WTC11 (cell line): ENCODE results near the gene MARCHF10. TPM values are rescaled to one million over a fixed set of nuclear protein-coding genes. Genes with fewer than 3 reads are reported as not detected.

Experiments used
- ATAC-seq: fragments of 200-7000 bp; cut with Tn5 transposase; 2 replicates; pipeline ENCODE4 v1.10.0; 2021; ENCODE audit warnings: mild to moderate bottlenecking, moderate library complexity
- CTCF ChIA-PET: fragments of 300-600 bp; sonication (Branson Sonifier 250); formaldehyde crosslinking; loops from one replicate; lab custom pipeline; 2021; ENCODE audit warnings: antibody characterized with exemption; lab: Charles Lee
- POLR2A ChIA-PET: fragments of 350-600 bp; sonication (Branson Sonifier 250); formaldehyde crosslinking; loops from one replicate; lab custom pipeline; 2021; ENCODE audit warnings: antibody characterized with exemption; lab: Charles Lee
- DNase-seq: peaks from one replicate; pipeline ENCODE4 v3.0.0; 2021; ENCODE audit warnings: low spot score
- H3K27ac Mint-ChIP-seq: 2 replicates; pipeline ENCODE4 v1.8.0; 2021; ENCODE audit warnings: mixed read lengths
- H3K27me3 Mint-ChIP-seq: 2 replicates; pipeline ENCODE4 v1.8.0; 2021; ENCODE audit warnings: low read depth, mild to moderate bottlenecking, moderate library complexity, mixed read lengths
- H3K36me3 Mint-ChIP-seq: 2 replicates; pipeline ENCODE4 v1.8.0; 2021; ENCODE audit warnings: mixed read lengths
- H3K4me1 Mint-ChIP-seq: 2 replicates; pipeline ENCODE4 v1.8.0; 2022; ENCODE audit warnings: mixed read lengths
- H3K4me3 Mint-ChIP-seq: 2 replicates; pipeline ENCODE4 v1.8.0; 2021; ENCODE audit warnings: mild to moderate bottlenecking, moderate library complexity, mixed read lengths
- H3K9me3 Mint-ChIP-seq: 2 replicates; pipeline ENCODE4 v1.8.0; 2021; ENCODE audit warnings: mixed read lengths
- ERG ChIP-seq: fragments of 250-450 bp; sonication (Bioruptor Pico); IDR thresholded peaks from 2 replicates; pipeline ENCODE4 v1.8.0; 2021; ENCODE audit warnings: mild to moderate bottlenecking
- ESRRA ChIP-seq: sonication (generic); formaldehyde crosslinking; IDR thresholded peaks from 2 replicates; pipeline ENCODE4 v1.8.1; 2022; ENCODE audit warnings: mild to moderate bottlenecking, missing genetic modification reagents, borderline replicate concordance
- GTF2I ChIP-seq: fragments of 250-450 bp; sonication (Bioruptor Pico); conservative IDR thresholded peaks from 2 replicates; pipeline ENCODE4 v1.4.0; 2021; ENCODE audit warnings: mild to moderate bottlenecking
- IRF2 ChIP-seq: sonication (generic); formaldehyde crosslinking; IDR thresholded peaks from 2 replicates; pipeline ENCODE4 v1.8.0; 2022; ENCODE audit warnings: low read depth, missing genetic modification reagents, borderline replicate concordance
- JAZF1 ChIP-seq: fragments of 250-450 bp; sonication (Bioruptor Pico); IDR thresholded peaks from 2 replicates; pipeline ENCODE4 v1.9.0; 2021; ENCODE audit warnings: moderate library complexity, mild to moderate bottlenecking, inconsistent platforms
- MAX ChIP-seq: sonication (generic); formaldehyde crosslinking; IDR thresholded peaks from 2 replicates; pipeline ENCODE4 v1.8.0; 2022; ENCODE audit warnings: mild to moderate bottlenecking, missing genetic modification reagents
- NFYB ChIP-seq: sonication (generic); formaldehyde crosslinking; conservative IDR thresholded peaks from 2 replicates; pipeline ENCODE4 v1.8.0; 2022; ENCODE audit warnings: low read depth, missing genetic modification reagents
- NR1H2 ChIP-seq: sonication (generic); formaldehyde crosslinking; IDR thresholded peaks from 2 replicates; pipeline ENCODE4 v1.9.0; 2021; ENCODE audit warnings: mild to moderate bottlenecking, moderate library complexity, missing genetic modification reagents
- OVOL2 ChIP-seq: fragments of 250-450 bp; sonication (Bioruptor Pico); IDR thresholded peaks from 2 replicates; pipeline ENCODE4 v1.9.0; 2021; ENCODE audit warnings: mild to moderate bottlenecking, borderline replicate concordance
- PRRX2 ChIP-seq: fragments of 250-450 bp; sonication (Bioruptor Pico); IDR thresholded peaks from 2 replicates; pipeline ENCODE4 v1.8.0; 2021; ENCODE audit warnings: mild to moderate bottlenecking
- SOX15 ChIP-seq: fragments of 250-450 bp; sonication (Bioruptor Pico); IDR thresholded peaks from 2 replicates; pipeline ENCODE4 v1.9.0; 2021; ENCODE audit warnings: mild to moderate bottlenecking
- STAT6 ChIP-seq: sonication (generic); formaldehyde crosslinking; conservative IDR thresholded peaks from 2 replicates; pipeline ENCODE4 v1.8.1; 2023; ENCODE audit warnings: mild to moderate bottlenecking, low read depth, missing genetic modification reagents, moderate library complexity
- TCF7 ChIP-seq: sonication (generic); formaldehyde crosslinking; IDR thresholded peaks from 2 replicates; pipeline ENCODE4 v1.8.0; 2022; ENCODE audit warnings: mild to moderate bottlenecking, low read depth, missing genetic modification reagents, moderate library complexity
- TEAD4 ChIP-seq: sonication (generic); formaldehyde crosslinking; IDR thresholded peaks from 2 replicates; pipeline ENCODE4 v1.8.0; 2022; ENCODE audit warnings: mild to moderate bottlenecking, missing genetic modification reagents
- ZNF232 ChIP-seq: sonication (generic); formaldehyde crosslinking; IDR thresholded peaks from 2 replicates; pipeline ENCODE4 v1.8.0; 2022; ENCODE audit warnings: mild to moderate bottlenecking, missing genetic modification reagents
- ZNF423 ChIP-seq: fragments of 250-450 bp; sonication (Bioruptor Pico); IDR thresholded peaks from 2 replicates; pipeline ENCODE4 v2.1.2; 2022; ENCODE audit warnings: mild to moderate bottlenecking, moderate library complexity
- ZNF425 ChIP-seq: fragments of 250-450 bp; sonication (Bioruptor Pico); conservative IDR thresholded peaks from 2 replicates; pipeline ENCODE4 v1.9.0; 2021; ENCODE audit warnings: mild to moderate bottlenecking
- ZNF671 ChIP-seq: fragments of 250-450 bp; sonication (Bioruptor Pico); IDR thresholded peaks from 2 replicates; pipeline ENCODE4 v1.8.0; 2021; ENCODE audit warnings: mild to moderate bottlenecking
- total RNA-seq: library from RNA; stranded (reverse); gene quantifications from 3 replicates; pipeline ENCODE4 v1.2.3, GENCODE V29; 2021

MARCHF10 gene
- total RNA-seq, 1 experiment from 2014 or later = 1.0 TPM

GRCh38 chr17:62804025-62804424 is 4.1 kb downstream of the MARCHF10 start:
- Mint-ChIP-seq H3K27ac (no peak overlapping the region), H3K9me3 (no peaks in the 10 kb centered on the region), H3K4me3 (no peak overlapping the region), H3K36me3 (no peaks in the 10 kb centered on the region), H3K27me3 (no peaks in the 10 kb centered on the region), H3K4me1 (peaks cover 28% of the 10 kb centered on the region)
- ATAC-seq = no peak
- ChIA-PET POLR2A (no interaction called here), CTCF (interaction anchor here (0.6 kb wide), 1 partner anchor 109 kb away, joined by 3 read pairs; no protein-coding TSS in a partner anchor)
- TF ChIP-seq SOX15 (CRISPR knock-in tag) = no peak
- no peak for TF ChIP-seq ZNF423 (CRISPR knock-in tag)
- no peak for DNase-seq

- Mint-ChIP-seq H3K36me3 (no peaks in the 10 kb centered on the region), H3K4me1 (peaks cover 24% of the 10 kb centered on the region), H3K9me3 (no peaks in the 10 kb centered on the region), H3K4me3 (no peak overlapping the region), H3K27me3 (no peaks in the 10 kb centered on the region), H3K27ac (no peak overlapping the region)
- no peak for TF ChIP-seq ZNF423 (CRISPR knock-in tag)
- TF ChIP-seq ZNF425 = no peak
- TF ChIP-seq NFYB (CRISPR knock-in tag) = no peak
- TF ChIP-seq ERG (CRISPR knock-in tag) = no peak
- no peak for TF ChIP-seq IRF2 (CRISPR knock-in tag)
- no peak for TF ChIP-seq STAT6 (CRISPR knock-in tag)
- no peak for TF ChIP-seq NR1H2 (CRISPR knock-in tag)
- no peak for TF ChIP-seq ZNF671 (CRISPR knock-in tag)
- TF ChIP-seq GTF2I (CRISPR knock-in tag) = no peak
- no peak for TF ChIP-seq ZNF232 (CRISPR knock-in tag)
- TF ChIP-seq MAX (CRISPR knock-in tag) = no peak
- TF ChIP-seq PRRX2 (CRISPR knock-in tag) = no peak
- TF ChIP-seq OVOL2 (CRISPR knock-in tag) = no peak
- no peak for TF ChIP-seq TCF7 (CRISPR knock-in tag)
- TF ChIP-seq JAZF1 (CRISPR knock-in tag) = no peak
- TF ChIP-seq TEAD4 (CRISPR knock-in tag) = no peak
- no peak for TF ChIP-seq ESRRA (CRISPR knock-in tag)
- CTCF ChIA-PET = no interaction called here
- DNase-seq (no peak), ATAC-seq (no peak)
- POLR2A ChIA-PET = no interaction called here
Observed at GRCh38 chr17:62802561-62803205, 5.4 kb downstream of the MARCHF10 start.
